Measurements from ENCODE around the gene EN2.
A peak's percentile ranks its signal among the peaks of the same experiment; 100 is the strongest.

The EN2 gene

DNA sequence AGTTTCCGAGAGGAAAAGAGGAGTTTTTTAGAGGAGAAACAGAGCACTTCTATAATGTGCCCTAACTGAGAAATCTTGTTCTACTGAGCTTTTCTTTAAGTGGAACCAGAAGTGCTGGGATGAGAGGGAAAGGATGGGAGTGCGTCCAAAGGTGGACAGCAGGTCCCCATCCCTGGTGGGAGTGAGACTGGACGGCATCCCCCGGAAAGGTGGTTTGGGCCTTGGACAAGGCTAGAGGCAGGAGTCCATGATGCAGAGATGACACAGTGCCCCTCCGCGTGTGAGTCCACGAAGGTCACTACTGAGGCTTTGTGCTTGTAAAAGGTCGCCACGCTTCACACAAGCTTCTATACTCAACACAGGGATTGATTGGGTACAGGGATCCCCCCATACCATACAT, 6.1 kb upstream of the EN2 start:
- DNase-seq: no peak

DNA sequence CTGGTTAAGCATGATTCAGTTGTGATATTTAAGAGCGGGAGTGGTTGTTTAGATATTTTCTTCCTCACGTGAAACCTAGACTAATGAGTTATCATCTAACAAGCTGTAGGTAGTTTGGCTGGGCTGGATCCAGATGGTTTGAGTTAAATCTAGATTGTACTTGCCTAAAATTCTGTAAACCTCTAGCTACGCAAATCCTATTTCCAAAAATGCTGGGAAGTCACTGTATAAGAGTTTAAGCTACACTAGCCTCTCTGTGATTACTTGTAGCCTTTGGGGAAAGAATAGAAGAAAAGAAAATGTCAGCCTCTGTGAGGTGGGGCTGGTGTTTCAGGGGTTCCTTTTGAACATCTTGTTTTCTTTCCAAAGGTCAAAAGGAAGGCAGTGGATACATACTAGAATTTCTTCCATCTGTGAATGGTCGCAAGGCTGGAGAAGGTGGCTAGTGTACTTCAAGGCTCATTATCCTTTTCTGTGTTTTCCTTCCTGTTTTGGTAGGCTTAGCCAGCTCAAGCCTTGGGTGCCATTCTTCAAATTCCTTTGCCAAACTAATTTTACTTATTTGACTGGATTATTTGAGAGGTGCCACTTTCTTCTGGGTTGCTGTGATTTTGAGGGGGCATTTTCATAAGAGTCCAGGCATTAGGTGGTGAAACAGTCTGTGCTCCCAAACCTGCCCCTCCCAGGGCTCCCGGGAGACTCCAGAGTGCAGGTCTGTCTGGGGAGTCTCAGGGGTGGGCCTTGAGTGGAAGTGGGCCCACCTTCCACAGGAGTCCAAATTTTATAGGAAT, 5.2 kb upstream of the EN2 start:
- no peak for DNase-seq

DNA sequence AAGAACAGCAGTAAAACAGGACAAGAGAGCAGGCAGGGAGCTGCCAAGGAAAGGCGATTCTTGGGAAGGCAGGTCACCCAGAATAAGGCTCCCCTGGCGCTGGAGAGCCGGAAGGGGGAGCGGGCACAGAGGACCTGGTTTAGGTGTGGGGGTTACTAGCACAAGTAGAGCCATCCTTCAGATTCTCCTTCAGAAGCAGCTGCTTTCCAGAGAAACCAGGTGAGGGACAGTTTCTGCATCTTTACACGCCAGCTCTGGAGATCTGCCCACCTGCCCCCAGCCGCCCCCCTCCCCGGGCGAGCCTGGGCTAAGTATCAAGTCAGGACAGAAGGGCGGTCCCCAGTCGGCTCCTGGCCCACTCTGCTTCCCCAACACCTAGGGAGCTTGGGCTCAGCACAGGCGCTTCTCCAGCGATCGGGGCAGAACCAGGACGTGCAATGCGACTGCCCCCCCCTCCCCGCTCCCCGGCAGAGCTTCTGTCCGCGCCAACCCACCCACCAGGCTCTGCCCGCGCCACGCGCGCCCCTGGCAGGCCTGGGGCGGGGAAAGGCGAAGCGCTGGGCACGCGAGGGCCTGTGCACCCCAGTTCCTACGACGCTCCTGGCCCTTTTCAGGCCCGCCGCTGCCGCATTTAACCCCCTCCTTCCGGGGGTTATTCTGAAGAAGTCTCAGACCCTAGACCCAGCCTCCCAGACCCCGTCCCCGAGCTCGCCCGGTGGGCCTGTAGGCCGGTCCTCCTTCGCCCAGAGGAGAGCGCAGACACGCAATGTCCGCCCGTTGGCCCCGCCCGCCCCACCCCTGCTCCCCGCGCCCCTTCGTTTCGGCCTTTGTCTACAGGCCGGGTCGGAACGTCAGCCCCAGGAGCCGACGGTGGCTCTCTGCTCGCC, 4.4 kb upstream of the EN2 start:
- DNase-seq: no peak

DNA sequence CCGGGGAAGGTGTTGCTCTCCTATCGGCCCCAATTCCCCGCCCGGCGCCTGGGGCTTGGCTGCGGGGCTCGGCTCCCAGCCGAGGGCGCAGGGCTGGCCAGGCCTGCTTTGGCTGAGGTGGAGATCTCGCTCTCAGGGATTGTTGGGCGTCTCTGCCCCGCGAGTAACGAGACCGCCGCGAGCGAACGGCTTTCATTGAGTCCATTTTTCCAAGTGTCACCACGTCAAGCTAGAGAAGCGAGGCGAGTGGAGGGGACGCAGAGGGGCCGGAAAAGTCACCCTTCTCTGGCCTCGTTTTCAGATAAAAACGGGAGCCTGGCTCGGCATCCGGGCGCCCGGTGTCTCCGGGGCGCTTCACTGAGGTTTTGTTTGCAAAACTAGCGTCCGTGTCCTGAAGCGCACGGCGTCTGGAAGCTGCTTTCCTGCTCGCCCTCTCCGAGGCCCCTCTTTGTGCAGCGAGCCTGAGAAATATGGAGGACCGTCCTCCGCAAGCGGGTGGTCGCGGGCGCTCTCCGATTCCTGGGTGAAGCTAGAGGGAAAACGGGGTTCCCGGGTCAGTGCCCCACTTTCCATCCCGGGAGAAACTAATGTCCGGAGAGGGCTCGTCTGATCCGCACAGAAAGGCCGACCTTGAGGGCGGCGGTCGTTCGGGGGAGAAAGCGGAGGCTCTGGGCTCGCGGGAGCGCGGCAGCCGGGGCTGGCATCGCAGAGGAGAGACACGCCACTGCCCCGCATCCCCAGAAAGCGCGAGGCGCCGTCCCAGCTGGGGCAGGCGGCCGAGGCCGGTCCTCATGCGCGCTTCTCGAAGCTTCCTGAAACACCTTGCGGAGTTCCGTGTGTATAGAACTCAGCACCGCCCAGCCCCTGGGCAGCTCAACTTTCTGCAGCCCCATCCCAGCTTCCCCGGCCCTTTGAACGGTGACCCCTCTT, 3.5 kb upstream of the EN2 start:
- DNase-seq: no peak

DNA sequence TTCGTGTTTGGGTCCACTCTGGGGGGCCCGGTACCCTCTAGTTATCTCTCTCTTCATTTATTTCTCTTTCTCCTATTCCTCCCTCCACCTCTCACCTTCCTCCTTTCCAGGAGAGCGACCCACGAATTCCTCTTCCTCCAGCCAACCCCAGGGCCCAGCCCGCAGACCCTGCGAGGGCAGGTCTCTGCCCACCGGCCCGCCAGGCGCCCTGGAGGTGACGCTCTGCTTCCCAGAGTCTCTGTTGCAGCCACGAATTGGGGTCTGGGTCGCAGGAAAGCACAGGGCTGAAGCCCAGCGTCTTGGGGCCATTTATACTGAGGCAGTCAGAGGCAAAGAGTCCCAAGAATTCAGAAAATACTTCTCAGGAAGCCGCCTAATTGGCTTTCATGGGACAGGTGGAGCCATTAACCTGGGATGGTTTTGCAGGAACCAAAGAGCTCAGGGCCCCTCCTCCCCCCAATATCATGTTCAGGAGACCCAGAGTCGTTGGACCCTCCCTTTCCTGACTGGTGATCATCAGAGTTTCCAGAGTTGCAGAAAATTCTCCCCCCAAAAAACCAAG, 2.7 kb upstream of the EN2 start:
- DNase-seq: peak; percentile 8

DNA sequence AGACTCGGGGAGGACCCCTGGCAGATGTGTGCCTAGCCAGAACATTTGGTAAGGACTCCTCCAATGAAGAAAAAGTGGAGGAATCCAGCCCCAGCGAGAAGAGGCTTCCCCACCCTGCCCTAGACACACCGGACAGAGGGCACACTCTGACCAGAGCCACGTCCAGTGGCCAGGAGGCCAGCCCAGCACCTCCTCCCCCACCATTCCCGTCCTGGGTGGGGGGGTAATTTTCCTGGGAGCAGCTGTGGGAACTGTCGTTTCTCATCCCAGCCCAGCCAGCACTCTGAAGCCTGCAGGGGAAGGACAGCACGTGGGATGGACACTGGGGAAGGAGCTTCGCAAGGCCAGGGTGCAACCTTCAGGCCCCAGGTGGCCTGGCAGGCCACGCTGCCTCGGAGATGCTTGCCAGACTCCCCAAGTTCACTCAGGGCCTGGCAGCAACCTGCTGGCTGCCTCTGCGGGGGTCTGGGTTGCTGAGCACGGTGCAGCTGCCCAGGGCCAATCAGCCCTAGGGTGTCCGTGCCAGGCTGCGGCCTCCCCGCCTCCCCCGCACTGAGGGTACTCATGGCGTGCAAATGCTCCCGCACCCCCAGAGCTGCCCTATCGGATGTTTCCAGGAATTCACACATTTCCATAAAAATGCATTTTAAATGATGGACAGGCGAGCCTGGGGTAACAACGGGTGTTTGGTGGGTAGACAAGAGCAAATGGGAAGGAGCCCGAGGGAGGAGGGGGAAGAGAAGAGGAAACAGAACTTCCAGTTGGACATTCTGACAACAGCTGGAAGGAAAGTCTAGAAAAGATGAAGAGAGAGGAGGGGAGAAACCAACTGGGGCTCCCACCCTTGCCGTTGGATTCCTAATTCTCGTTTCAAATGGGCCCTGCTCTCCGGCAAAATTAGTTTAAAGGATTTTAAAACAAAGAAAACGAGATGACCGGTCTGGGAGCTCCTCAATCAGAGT, 1.9 kb upstream of the EN2 start:
- DNase-seq: peak; percentile 30

DNA sequence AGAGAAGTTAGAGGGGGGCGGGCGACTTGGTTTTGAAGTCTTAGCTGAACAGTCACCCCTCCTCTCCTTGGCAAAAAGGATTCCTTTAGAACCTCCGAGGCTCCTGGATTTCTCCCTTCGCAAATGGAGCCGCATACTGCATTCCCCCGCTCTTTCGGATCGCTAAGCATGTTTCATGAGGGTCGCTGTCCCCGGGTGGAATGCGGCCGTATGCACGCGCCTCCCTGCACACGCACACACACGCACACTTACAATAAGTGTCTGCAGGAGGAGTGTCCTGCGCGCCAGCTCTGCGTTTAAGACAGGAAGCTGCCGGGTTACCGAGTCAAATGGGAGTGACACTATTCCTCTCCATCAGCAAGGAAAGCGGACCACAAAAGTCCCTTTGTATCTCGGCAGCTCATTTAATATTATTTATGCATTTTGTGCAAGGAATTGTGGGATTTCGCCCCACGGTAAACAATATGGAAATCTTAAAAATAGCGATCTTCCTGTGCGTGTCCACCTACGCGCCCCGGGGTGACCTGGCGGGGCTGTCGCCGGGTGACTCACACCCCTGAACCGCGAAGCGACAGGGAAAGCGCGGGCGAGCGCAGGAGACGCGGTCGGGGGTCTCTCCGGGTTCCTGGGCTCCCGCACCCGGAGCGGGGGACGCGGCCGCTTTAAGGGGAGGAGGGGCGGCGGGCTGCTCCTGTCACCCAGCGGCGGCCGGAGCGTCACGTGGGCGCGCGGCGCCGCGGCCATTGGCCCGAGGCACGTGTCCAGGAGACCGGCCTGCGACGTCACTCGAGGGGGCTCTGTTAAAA, 988 bp upstream of the EN2 start:
- DNase-seq: peak; percentile 42

DNA sequence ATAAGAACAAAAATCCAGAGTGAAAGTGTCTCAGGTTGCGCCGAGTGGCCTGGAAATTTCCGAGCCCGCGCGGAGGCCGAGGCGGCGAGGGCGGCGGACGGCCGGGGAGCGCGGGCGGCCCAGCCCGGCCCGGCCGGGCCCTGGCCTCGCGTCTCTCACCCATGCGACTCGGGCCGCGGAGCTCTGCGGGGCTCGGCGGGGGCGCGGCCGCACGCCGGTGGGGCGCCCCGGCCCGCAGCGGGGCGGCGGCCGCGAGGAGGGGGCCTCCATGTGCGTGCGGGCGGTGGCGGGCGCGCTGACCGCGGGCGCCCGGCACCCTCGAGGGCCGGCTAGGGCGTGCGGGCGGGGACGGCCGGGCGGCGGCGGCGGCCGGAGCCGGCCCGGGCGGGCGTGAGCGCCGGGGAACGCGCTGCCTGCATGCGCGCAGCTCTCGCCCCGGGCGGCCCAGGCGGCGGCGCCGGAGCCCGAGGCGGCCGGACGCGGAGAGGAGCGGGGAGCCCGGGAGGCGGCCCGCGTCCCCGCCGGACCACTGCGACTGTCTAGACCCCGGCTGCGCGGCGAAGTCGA, 302 bp upstream of the EN2 start:
- no peak for DNase-seq

DNA sequence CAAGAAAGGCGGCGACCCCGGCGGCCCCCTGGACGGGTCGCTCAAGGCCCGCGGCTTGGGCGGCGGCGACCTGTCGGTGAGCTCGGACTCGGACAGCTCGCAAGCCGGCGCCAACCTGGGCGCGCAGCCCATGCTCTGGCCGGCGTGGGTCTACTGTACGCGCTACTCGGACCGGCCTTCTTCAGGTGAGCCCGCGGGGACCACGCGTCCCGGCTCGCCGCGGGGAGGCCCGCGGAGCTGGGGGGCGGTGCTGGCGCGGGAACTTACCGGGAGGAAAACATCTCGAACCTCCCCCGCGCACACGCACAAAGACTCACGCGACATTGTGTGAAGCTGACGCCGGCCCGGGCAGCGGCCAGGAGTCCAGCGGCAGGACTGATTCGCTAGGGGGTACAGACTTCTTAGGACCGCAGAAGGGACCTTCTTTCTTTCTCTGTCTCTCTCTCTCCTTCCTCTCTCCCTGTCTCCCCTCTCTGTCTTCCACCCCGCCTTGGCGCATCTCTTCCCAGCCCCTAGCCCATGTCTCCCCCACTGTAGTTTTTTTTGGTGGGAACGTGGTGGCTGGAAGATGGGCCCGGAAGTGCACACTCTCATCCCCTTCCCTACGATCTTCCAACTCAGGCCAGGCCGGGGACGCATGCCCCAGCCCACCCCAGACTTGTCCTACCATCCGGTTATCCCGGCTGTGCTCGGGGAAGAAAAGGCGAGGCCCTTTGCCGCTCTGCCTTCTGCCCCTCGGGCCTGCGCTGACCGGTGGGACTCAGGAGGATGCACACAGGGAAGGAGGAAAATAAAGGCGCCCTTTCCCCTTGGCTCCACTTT, 1.2 kb downstream of the EN2 start:
- DNase-seq: peak; percentile 24

DNA sequence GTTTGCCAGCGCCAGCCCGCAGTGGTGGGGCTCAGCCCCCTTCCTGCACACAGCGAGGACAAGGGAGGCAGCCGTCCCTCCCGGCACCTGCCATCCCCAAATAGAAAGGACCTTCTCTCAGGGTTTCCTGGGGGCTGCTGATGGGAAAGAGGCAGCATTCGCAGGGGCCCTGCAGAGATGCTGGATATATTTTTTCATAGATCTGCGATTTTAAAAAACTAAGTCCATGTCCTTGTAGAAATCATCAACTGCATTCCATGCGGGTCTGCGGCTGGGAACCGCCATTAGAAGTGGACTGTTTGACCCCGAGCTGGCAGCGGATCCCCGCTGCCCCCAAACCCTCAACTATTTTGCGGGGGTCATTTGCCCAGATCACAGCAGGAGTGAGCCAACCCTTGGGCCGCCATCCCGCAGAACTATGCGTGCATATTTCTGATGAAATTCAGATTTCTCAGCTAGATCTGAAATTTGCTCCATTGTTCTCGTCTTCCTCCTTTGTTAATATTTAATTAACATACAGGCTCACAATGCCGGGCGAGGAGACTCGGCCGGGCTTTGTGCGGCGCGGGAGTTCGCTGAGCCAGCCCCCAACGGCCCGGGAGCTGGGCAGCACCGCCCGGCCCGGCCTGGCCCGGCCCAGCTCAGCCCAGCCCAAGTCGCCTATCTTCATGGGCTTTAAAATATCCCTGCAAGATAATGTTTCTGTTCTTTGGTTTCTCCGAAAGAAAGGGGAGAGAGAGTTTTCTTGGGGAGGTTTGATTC, 2.0 kb downstream of the EN2 start:
- DNase-seq: peak; percentile 39

DNA sequence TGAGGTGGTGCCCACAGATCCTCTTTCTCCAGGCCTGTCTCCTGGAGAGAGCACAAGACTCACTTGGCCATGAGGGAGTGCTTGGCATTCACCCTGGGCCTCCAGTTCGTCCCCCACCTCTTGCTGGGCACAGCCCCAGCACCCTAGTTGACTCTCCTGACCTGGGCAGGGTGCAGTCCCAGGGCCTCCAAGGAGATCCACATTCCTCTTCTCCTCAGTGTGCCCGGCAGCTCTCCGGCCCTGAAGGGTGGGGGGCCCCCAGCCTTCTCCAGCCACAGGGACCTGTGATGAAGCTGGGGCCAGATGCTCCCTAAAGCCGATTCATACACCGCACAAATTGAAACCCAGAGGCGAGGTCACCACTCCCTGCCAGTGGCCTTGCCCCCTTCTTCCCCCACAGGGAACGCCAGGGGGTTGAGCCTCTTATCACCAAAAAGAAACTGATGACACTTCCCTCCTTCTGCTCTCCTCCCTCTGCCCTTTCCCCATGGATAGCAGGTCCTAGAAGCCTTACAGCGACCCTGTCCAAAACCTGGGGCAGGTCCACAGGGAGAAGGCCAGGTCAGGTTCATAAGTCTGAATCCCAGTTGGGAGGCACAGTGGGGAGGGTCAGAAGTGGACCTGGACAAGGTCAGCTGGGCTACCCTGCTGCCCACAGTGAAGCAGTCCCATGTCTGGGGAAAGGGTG, 3.1 kb downstream of the EN2 start:
- no peak for DNase-seq

DNA sequence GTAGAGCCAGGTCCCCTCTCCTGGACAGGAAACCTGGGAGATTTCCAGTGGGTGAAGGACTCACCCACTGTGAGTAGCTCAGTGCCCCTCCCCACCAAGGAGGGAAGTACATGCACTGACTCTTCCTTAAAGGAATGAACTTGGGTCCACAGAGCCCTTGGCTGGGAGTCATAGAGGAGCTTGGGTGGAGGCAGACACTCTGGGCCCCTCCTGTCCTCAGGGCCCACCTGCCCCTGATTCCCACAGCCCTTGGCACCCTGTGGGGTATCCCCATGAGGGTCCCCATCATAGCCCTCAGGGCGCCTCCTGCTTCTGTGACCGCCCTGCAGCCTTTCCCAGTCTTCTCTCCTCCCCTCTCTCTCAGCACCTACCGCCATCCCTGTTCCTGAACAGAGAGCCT, 3.7 kb downstream of the EN2 start:
- no peak for DNase-seq

DNA sequence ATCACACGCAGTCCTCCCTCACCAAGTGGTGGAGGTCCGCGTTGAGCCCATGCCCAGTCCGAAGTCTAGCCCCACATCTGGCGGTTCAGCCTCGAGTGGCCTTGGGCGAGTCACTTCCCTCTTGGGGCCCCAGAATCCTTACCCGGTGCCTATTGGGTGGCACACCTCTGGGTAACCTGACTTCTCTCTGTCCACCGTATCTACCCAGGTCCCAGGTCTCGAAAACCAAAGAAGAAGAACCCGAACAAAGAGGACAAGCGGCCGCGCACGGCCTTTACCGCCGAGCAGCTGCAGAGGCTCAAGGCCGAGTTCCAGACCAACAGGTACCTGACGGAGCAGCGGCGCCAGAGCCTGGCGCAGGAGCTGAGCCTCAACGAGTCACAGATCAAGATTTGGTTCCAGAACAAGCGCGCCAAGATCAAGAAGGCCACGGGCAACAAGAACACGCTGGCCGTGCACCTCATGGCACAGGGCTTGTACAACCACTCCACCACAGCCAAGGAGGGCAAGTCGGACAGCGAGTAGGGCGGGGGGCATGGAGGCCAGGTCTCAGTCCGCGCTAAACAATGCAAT, 4.3 kb downstream of the EN2 start:
- DNase-seq: no peak

DNA sequence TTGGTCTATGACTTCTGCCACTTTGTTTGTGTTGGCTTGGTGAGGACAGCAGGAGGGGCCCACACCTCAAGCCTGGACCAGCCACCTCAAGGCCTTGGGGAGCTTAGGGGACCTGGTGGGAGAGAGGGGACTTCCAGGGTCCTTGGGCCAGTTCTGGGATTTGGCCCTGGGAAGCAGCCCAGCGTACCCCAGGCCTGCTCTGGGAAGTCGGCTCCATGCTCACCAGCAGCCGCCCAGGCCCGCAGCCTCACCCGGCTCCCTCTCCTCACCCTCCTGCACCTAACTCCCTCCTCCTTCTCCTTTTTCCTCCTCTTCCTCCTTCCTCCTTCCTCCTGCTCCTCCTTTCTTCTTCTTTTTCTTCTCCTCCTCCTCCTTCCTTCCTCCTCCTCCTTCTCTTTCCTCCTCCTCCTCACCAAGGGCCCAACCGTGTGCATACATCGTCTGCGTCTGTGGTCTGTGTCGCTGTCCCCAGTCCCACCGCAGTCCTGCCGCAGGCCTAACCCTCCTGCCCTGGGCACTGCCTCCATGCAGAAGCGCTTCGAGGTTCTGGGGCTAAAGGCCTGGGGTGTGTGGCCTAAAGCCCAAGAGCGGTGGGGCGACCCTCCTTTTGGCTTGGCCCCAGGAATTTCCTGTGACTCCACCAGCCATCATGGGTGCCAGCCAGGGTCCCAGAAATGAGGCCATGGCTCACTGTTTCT, 5.3 kb downstream of the EN2 start:
- no peak for DNase-seq

DNA sequence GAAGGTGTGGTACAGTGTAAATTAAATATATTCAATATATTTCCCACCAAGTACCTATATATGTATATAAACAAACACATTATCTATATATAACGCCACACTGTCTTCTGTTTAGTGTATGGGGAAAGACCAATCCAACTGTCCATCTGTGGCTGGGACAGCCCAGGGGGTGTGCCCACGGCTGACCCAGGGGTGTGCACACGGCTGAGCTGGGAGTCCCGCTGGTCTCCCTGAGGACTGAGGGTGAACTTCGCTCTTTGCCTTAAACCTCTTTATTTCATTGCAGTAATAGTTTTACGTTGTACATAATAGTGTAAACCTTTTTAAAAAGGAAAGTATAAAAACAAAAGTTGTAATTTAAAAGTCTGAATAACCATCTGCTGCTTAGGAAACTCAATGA, 6.3 kb downstream of the EN2 start:
- DNase-seq: no peak

DNA sequence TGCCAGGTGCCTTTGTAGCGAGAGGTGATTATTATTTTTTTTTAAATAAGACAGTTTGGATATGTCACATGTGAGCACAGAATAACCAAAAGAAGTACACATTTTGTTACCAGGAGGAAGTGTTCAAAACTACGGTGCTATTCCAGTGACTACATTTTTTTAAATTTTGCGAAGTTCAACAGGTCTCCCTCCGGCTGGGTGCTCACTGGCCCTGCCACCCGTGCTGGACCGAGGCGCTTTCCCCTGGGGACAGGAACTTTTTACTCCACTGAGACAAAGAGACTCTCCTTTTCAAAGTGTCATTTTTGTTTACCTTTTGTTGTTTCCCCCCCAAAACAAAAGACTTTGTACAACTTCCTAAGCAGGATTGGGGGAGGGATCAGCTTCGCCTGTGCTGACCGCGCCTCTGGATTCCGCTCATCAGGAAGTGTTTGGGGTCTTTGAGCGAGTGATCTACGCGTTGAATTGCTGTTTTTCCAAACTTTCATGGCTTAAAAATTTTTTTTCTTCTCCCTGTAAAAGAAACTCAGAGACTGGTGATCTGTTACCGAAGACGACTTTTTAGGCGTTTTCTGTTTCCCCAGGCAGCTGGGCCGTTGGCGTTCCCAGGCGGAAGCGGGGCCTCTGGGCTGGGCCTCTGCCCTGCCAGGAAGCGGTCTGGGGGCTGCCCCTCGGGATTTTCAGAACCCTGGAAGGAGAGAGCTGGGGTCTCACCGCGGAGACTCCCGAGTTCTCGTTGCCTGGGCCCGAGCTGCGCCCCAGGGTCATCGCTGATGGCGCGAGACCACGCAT, 7.2 kb downstream of the EN2 start:
- DNase-seq: no peak

Measured in 8988T (cell line).